Inflammatory macrophage (primary cell): Measurements from ENCODE around the gene SOX10.
A peak's percentile ranks its signal among the peaks of the same experiment; 100 is the strongest.

ENCODE experiments used
- DNase-seq, 2 donors: peaks; one replicate each; pipeline ENCODE4 v3.0.0-alpha.2; 2020 to 2022

Gene SOX10

GRCh38 chr22:38016182-38017151, 32.1 kb upstream of the SOX10 start:
- no peak for DNase-seq

- no peak for DNase-seq
Observed at GRCh38 chr22:38014083-38014482, 29.7 kb upstream of the SOX10 start.

GRCh38 chr22:38012604-38013072, 28.3 kb upstream of the SOX10 start:
- DNase-seq = no peak

- DNase-seq = no peak
Observed at GRCh38 chr22:38009000-38009806, 24.8 kb upstream of the SOX10 start.

- no peak for DNase-seq
Observed at GRCh38 chr22:38007330-38007902, 23.1 kb upstream of the SOX10 start.

- no peak for DNase-seq
Observed at GRCh38 chr22:38006906-38007305, 22.6 kb upstream of the SOX10 start.

- no peak for DNase-seq
Observed at GRCh38 chr22:38005943-38006342, 21.6 kb upstream of the SOX10 start.

- peak in 1 of 2 donors; percentile 25 for DNase-seq
Observed at GRCh38 chr22:37999640-38000272, 15.4 kb upstream of the SOX10 start.

- no peak for DNase-seq
Observed at GRCh38 chr22:37999236-37999635, 14.9 kb upstream of the SOX10 start.

GRCh38 chr22:37998543-37998942, 14.2 kb upstream of the SOX10 start:
- no peak for DNase-seq

GRCh38 chr22:37996515-37997246, 12.3 kb upstream of the SOX10 start:
- DNase-seq = no peak

- DNase-seq = no peak
Observed at GRCh38 chr22:37996079-37996478, 11.7 kb upstream of the SOX10 start.

- no peak for DNase-seq
Observed at GRCh38 chr22:37995460-37995859, 11.1 kb upstream of the SOX10 start.

- no peak for DNase-seq
Observed at GRCh38 chr22:37994982-37995381, 10.6 kb upstream of the SOX10 start.

GRCh38 chr22:37994049-37994448, 9.7 kb upstream of the SOX10 start:
- DNase-seq = no peak

GRCh38 chr22:37991731-37992442, 7.5 kb upstream of the SOX10 start:
- DNase-seq = no peak

- no peak for DNase-seq
Observed at GRCh38 chr22:37990862-37991261, 6.5 kb upstream of the SOX10 start.

GRCh38 chr22:37990301-37990700, 5.9 kb upstream of the SOX10 start:
- DNase-seq = no peak

- no peak for DNase-seq
Observed at GRCh38 chr22:37989146-37990045, 5.0 kb upstream of the SOX10 start.

- DNase-seq = no peak
Observed at GRCh38 chr22:37986371-37986770, 2.0 kb upstream of the SOX10 start.
